ENCODE results near the gene EXTL1. TPM values are rescaled to one million over a fixed set of nuclear protein-coding genes. Genes with fewer than 3 reads are reported as not detected.

Gene EXTL1
- total RNA-seq, 1 donor from 2014 or later: 1.8 TPM

DNA sequence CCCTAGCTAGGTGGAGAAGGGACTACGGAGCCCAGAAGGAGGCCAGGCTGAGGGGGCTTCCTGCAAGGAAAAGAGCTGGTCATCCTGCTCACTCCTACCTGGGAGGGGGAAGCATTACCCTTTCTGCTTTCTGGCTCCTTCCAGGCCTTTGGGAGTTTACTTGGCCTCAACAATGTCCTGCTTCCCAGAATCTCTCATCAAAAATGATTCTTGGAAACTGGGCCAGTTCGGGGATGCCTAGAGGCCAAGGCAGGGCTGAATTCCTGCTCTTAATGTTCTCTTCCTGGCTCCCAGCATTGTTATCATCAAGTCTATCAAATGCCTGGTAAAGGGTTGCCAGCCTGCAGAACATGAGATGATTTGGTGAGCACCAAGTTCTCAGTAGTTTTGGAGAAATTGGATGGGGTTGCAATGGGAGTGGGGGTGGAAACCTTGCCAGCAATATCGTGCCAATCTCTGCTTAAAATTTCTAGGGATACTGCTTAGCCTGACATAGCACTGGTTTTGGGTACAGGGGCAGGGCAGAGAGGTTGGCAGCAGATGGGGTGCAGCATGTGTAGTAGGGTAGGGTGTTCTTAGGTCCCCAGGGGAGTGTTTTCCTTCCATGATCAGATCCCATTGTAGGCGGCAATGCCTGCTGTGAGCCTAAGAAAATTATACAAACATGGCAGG is 16.0 kb upstream of the EXTL1 start:
- H3K27ac Mint-ChIP-seq (ENCODE audit: unreplicated experiment): no peak overlapping the region
- DNase-seq (ENCODE audit: low spot score): no peak
- no peaks in the 10 kb centered on the region for H3K9me3 Mint-ChIP-seq (ENCODE audit: unreplicated experiment)
- H3K4me3 Mint-ChIP-seq (ENCODE audit: unreplicated experiment): no peak overlapping the region
- peaks cover 4% of the 10 kb centered on the region for H3K4me1 Mint-ChIP-seq (ENCODE audit: unreplicated experiment)
- no peaks in the 10 kb centered on the region for H3K36me3 Mint-ChIP-seq (ENCODE audit: low read depth, unreplicated experiment)
- TF ChIP-seq, protein P1, sequence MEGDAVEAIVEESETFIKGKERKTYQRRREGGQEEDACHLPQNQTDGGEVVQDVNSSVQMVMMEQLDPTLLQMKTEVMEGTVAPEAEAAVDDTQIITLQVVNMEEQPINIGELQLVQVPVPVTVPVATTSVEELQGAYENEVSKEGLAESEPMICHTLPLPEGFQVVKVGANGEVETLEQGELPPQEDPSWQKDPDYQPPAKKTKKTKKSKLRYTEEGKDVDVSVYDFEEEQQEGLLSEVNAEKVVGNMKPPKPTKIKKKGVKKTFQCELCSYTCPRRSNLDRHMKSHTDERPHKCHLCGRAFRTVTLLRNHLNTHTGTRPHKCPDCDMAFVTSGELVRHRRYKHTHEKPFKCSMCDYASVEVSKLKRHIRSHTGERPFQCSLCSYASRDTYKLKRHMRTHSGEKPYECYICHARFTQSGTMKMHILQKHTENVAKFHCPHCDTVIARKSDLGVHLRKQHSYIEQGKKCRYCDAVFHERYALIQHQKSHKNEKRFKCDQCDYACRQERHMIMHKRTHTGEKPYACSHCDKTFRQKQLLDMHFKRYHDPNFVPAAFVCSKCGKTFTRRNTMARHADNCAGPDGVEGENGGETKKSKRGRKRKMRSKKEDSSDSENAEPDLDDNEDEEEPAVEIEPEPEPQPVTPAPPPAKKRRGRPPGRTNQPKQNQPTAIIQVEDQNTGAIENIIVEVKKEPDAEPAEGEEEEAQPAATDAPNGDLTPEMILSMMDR (IDR thresholded peaks at IDR 0.05; ENCODE audit: unreplicated experiment): no peak
- H3K27me3 Mint-ChIP-seq (ENCODE audit: unreplicated experiment): peaks cover 3% of the 10 kb centered on the region

GRCh38 chr1:26006710-26007109 is 14.9 kb upstream of the EXTL1 start:
- TF ChIP-seq, protein P1 (IDR thresholded peaks at IDR 0.05; ENCODE audit: unreplicated experiment): no peak
- Mint-ChIP-seq H3K27ac (ENCODE audit: unreplicated experiment) (peak overlapping the region; percentile 72), H3K9me3 (ENCODE audit: unreplicated experiment) (no peaks in the 10 kb centered on the region), H3K4me1 (ENCODE audit: unreplicated experiment) (peaks cover 4% of the 10 kb centered on the region), H3K4me3 (ENCODE audit: unreplicated experiment) (no peak overlapping the region), H3K36me3 (ENCODE audit: low read depth, unreplicated experiment) (no peaks in the 10 kb centered on the region), H3K27me3 (ENCODE audit: unreplicated experiment) (peaks cover 2% of the 10 kb centered on the region)
- DNase-seq (ENCODE audit: low spot score): no peak

- no peaks in the 10 kb centered on the region for H3K9me3 Mint-ChIP-seq (ENCODE audit: unreplicated experiment)
- peak; percentile 39 for DNase-seq (ENCODE audit: low spot score)
- no peak overlapping the region for H3K27ac Mint-ChIP-seq (ENCODE audit: unreplicated experiment)
These were observed 11.7 kb upstream of the EXTL1 start for GRCh38 chr1:26009796-26010447.

GRCh38 chr1:26010825-26011224 is 10.8 kb upstream of the EXTL1 start:
- no peaks in the 10 kb centered on the region for H3K9me3 Mint-ChIP-seq (ENCODE audit: unreplicated experiment)
- H3K4me1 Mint-ChIP-seq (ENCODE audit: unreplicated experiment): peaks cover 4% of the 10 kb centered on the region
- H3K36me3 Mint-ChIP-seq (ENCODE audit: low read depth, unreplicated experiment): no peaks in the 10 kb centered on the region
- peaks cover 2% of the 10 kb centered on the region for H3K27me3 Mint-ChIP-seq (ENCODE audit: unreplicated experiment)
- H3K4me3 Mint-ChIP-seq (ENCODE audit: unreplicated experiment): no peak overlapping the region
- DNase-seq (ENCODE audit: low spot score): no peak
- TF ChIP-seq, protein P1 (IDR thresholded peaks at IDR 0.05; ENCODE audit: unreplicated experiment): no peak
- no peak overlapping the region for H3K27ac Mint-ChIP-seq (ENCODE audit: unreplicated experiment)

More at GRCh38 chr1:26009796-26010447, 11.7 kb upstream of the EXTL1 start:
- Mint-ChIP-seq H3K4me1 (ENCODE audit: unreplicated experiment) (peaks cover 4% of the 10 kb centered on the region), H3K27me3 (ENCODE audit: unreplicated experiment) (peaks cover 2% of the 10 kb centered on the region), H3K4me3 (ENCODE audit: unreplicated experiment) (no peak overlapping the region), H3K36me3 (ENCODE audit: low read depth, unreplicated experiment) (no peaks in the 10 kb centered on the region)
- TF ChIP-seq, protein P1 (IDR thresholded peaks at IDR 0.05; ENCODE audit: unreplicated experiment): peak; percentile 55

- no peaks in the 10 kb centered on the region for H3K36me3 Mint-ChIP-seq (ENCODE audit: low read depth, unreplicated experiment)
- H3K27me3 Mint-ChIP-seq (ENCODE audit: unreplicated experiment): no peaks in the 10 kb centered on the region
- no peak overlapping the region for H3K27ac Mint-ChIP-seq (ENCODE audit: unreplicated experiment)
- peaks cover 4% of the 10 kb centered on the region for H3K4me1 Mint-ChIP-seq (ENCODE audit: unreplicated experiment)
- no peaks in the 10 kb centered on the region for H3K9me3 Mint-ChIP-seq (ENCODE audit: unreplicated experiment)
- no peak for DNase-seq (ENCODE audit: low spot score)
- H3K4me3 Mint-ChIP-seq (ENCODE audit: unreplicated experiment): no peak overlapping the region
- TF ChIP-seq, protein P1 (IDR thresholded peaks at IDR 0.05; ENCODE audit: unreplicated experiment): no peak
These were observed 8.7 kb upstream of the EXTL1 start for GRCh38 chr1:26012864-26013263.

All from endothelial cell (in vitro differentiated cells).